T-helper 9 cell (primary cell): ENCODE data around the gene KIF18A.
"Not testable (repeated sequence)": the region's sequence is repeated elsewhere in the genome, so short reads cannot be mapped to it uniquely, and the experiment has no call there.

Source experiments
- DNase-seq: peaks from one replicate; pipeline ENCODE4 v3.0.0-alpha.2; 2020
- total RNA-seq, 2 donors: gene quantifications; one replicate each; lab custom pipeline; 2026; lab: John Stamatoyannopoulos, UW

Gene KIF18A
- 3.1 to 3.4 reads per million in 2 donors for total RNA-seq

DNA sequence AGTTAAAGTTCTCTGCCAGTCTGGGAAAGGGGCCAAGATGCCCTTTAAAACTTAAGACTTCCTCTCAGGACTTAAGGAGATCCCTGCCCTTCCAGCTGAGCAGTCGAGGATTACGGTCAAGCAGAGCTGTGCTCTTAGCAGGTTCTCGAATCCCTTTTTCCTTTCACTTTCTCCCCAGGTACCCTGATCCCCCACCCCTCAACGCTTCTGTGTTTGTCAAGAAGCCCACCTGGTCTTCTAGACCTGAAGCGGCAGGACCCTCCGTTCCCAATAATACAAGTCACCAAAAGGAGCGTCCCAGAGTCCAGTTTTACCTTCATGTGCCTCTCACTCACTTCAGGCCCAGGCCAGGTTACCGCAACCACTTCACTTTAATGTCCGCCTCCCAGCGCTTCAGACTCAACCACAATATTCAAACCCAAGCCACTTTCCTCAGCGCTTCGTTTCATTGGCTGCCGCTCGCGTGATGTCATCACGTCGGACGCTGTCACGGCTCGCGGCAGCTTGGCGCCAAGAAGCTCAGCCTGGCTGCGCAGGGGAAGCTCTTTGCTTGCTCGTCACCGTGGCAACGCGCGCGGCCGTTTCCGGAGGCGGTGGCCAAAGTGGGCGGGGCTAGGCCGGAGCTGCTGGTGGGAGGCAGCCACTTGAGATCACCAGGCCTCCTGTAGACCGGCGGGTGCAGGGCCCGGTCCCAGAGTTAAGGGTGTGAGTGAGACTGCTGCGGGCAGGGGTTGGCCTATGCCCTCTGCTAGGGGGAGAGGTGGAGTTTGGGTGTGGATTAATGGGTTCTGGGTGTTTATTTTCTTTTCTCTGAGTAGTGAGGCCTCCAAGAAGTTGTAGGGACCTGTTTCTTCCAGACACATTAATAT is at the start of gene KIF18A, which contains the start of gene METTL15:
Gene KIF18A, minus strand, starts transcription at position 407 of the 869 bp plus-strand sequence. CDS start 10,209 bp downstream, outside the sequence.
Gene METTL15, plus strand, starts transcription at position 639 of the 869 bp plus-strand sequence. CDS start 4,947 bp downstream, outside the sequence.
- DNase-seq, result peak; percentile 96

DNA sequence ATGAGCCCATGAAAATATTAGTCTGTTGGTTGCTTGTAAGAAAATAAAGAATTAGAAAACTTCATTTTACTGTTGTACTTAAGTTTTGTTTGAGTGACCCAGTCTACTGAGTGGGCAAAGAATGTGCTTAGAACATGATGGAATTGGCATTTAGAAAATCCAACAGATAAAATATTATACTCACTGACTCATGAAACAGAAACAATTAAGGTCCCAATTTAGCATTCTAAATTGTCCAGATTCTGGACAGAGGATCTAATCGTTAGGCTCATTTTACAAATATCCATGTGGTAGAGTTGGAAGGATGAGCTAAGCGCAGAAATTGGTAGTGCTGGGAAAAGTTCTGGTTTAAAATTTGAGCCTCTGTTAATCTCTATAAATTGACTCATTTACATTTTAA is 45.6 kb upstream of the KIF18A start:
- DNase-seq, result no peak

DNA sequence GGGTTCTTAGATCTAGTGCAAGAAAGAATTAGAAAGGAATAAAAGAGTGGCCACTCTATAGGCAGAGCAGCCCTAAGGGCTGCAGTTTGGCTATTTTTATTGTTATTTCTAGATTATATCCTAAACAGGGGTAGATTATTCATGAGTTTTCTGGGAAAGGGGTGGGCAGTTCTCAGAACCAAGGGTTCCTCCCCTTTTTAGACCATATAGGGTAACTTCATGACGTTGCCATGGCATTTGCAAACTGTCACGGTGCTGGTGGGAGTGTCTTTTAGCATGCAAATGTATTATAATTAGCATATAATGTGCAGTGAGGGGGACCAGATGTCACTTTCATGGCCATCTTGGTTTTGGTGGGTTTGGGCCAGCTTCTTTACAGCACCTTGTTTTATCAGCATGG is 44.8 kb upstream of the KIF18A start:
- no peak for DNase-seq

DNA sequence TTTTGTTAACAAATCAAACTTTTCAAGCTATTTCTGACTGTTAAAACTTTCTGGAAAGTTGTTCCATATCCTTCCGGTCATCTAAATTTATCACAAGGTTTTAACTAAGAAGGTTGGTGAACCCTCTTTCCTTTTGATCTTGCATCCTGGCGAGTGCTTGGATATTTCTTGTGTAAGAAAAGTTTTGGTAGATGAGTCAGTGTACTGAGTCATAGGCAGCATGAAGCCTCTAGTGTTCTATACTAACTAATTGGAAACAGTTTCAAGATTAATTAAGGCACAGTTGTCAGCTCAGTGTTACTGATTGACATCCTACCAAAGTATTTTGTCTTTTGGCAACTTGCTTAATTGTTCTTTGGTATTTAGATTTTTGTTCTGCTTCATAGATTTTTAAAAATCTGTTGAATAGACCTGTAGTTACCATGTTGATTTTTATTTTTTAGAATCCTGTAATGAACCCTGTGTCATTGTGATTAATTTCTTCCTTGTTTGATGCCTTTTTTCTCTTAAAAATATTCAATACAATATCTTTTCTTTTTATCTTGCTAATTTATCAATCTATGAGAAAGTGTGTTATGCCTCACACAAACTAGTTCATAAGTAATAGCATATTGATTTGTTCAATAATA is 38.3 kb upstream of the KIF18A start:
- no peak for DNase-seq

DNA sequence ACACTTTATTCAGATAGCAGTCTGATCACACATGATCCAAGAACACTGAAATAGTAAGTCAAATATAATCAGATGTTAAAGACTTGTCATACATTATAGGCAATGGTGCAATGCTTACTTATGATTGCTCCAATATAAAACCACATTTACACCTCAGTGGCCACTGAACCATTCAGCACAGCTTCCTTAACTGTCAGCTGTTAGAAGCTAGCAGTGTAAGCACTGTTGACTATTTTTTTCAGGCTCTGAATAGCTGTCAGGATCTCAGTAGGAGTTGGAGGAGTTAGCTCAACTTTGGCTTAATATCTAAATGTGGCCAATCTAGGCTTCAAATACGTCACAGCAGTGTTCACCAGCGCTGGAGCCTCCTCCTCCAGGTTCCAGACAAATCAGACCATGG is 36.9 kb upstream of the KIF18A start:
- no peak for DNase-seq

DNA sequence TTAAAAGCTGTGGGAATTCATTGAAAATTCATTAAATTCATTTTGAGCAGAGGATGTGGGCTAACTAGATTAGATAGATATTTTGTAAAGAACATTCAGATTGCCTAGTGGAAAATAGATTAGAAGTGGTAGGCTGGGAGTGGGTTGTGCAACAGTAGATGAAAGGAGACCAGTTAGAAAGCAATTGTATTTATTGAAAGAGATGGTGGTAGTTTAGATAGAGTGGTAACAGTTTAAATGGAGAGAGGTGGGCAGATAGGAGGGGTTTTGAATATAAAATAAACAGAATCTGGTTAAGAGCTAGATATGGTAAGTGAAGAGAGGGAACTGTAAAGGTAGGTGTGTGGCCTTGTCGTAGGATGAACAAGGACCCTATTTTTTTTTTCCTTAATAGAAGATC is 34.8 kb upstream of the KIF18A start:
- DNase-seq, result no peak

DNA sequence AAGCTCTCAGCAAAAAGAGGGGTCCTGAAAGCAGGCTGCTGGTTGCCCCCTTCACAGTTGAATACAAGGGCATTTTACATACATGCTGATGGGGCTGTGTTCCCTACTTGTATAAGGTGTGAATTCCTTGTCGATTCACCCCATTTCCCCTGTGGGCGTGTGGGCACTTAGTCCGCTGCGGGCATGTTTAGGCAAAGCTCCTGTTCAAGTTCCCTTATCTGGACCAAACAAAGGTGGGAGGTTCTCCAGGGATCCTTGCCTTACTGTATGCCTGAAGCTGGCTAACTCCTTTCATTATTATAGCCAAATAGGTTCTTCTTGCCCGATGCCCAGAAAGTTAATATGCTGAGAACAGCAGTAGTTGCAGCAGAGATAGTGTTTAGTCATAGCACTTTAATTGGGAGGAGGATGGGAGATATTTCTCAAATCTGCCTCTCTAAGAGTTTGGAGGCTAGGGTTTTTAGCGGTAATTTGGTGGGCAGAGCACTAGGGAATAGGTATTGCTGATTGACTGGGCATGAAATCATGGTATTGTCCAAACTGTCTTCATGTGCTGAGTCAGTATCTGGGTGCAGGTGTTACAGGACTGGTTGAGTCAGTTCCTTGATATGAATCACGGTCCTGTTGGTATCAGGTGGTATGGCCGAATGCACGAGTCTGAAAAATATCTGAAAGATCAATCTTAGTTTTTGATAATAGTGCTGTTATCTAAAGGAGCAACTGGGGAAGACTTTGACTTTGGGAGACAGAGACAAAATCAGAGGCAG is 32.9 kb upstream of the KIF18A start:
- no peak for DNase-seq

DNA sequence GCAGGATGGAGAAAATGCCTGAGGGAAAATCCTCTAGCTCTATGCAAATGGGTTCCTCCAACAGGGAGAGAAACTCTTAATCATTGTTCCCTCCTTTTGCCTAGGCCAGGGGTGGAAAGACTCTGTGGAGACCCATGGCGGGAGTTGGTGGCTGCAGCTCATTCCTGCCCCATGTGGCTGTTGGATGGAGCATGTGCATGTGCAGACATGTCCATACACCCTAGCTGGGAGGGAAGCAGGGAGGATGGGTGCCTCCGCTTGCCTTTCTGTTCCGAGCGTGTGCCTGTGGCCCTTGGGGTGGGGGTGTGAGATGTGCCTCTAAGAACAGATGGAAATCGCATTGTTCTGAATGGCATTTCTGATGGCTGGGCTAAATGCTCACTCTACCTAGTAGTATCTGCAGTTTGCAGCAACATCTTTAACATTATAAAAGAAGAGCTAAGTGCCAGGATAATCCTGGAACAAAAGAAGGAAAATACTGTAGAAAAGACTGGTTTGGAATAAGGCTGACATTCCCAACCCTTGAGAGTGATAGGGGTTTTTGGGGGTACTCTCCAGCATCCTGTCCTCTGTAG is 32.0 kb upstream of the KIF18A start:
- DNase-seq, result no peak

DNA sequence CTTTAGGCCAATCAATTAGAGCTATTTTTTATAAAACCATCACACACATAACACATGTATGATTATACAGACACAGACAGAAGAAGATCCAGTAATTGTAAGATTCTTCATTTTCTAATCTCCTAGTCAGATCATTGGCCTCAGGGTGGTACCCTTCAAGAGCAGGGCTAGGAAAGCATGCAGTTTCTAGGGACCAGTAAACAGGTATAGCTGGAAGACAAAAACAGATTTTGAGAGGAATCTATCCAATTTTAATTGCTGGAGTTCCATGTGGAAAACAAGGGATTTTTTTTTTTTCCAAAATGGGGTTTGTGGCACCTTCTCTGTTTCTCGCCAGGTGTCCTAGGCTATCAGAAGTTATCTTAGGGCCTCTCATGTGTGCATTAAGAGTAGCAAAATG is 29.9 kb upstream of the KIF18A start:
- DNase-seq, result no peak

DNA sequence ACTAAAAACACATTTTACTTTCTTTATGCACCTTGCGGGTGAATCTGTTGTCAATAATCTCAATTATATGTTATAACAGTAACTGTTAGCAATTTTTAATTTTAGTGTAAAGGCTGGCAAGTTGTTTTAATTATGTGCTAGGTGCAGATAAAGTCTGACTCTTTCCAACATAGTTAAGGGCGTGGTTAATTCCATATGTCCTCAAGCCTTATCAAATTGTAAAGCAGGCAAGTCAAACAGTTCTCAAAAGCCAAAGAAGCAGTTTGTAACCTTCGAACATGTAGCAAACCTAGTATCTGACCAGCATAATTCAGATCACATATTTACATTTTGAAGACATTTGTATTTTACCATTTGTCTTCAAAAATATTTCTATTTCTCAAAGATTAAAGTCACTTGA is 29.4 kb upstream of the KIF18A start:
- no peak for DNase-seq

DNA sequence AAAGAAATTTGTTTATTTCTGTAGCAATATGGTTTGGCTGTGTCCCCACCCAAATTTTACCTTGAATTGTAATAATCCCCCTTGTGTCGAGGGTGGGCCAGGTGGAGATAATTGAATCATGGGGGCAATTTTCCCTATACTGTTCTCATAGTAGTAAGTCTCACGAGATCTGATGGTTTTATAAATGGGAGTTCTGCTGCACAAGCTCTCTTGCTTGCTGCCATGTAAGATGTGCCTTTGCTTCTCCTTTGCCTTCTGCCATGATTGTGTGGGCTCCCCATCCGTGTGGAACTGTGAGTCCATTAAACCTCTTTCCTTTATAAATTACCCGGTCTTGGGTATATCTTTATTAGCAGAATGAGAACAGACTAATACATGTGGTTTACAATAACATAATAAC is 28.2 kb upstream of the KIF18A start:
- not testable (repeated sequence) for DNase-seq

DNA sequence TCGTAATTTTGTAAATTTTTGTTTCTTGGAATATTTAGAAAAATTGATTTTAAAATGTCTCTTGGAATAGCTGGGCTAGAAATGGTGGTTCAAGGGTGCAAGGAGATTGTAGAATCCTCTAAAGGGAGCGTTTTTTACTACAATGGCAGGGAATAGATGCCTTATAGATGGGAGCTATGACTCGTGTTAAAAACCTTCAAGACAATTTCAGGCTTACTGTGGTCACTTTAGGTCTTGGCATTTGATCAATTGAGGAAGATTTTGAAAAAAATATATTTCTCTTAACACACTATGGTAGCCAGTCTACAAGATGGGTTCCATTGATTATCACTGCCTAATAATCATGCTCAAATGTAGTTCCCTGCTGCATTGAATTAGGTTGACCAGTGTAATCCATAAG is 25.2 kb upstream of the KIF18A start:
- no peak for DNase-seq

DNA sequence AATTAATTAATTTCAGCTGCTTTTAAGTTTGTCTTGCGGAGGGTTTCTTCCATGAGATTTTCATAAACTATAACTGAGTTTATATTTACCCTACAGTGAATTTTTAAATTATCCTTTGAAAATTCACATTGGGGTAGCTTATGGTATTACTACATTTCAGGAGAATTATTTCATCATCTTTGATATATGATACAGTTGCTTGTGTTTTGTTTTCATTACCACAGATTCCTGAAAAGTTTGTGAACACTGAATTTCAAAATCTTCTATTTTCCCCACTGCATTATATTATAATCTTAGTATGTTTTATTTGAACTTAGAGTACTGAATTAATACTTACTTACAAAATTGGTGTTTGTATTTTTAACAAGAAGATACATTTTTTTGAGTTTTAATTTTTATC is 24.6 kb upstream of the KIF18A start:
- DNase-seq, result no peak

DNA sequence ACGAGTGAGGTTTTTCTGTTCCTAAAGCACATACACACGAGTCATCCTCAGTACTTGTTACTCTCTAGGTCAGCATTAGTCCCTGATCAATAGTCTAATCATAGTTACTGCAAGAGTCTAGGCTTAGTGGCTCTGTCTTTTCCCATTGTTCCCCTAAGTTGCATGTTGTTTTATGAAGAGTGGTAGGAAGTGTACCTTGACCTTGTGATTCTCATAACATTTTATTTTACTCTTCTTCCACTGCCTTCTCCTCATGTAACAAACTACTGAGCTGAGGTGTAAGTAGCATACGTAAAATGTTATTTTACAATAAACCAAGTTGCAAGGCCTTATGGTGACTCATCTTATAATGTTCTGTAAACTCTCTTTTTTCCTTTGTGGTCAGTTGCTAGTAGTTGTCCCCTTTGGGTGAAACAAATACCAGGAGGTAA is 15.2 kb upstream of the KIF18A start:
- no peak for DNase-seq

DNA sequence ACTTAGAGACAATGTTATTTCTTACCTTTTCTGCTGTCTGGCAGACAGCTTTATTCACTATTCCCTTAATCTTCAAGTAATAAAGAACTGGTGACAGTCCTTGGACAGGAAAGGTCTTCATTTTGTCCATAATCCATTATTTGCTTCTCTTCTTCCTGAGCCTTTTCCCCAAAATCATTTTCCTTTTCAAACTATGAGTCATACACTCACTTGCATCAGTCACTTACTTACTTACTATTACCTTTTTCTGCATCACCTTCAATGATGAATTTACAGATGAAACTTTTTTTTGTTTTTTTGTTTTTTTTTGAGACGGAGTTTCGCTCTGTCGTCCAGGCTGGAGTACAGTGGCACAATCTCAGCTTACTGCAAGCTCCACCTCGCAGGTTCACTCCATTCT is 9.8 kb upstream of the KIF18A start:
- no peak for DNase-seq

DNA sequence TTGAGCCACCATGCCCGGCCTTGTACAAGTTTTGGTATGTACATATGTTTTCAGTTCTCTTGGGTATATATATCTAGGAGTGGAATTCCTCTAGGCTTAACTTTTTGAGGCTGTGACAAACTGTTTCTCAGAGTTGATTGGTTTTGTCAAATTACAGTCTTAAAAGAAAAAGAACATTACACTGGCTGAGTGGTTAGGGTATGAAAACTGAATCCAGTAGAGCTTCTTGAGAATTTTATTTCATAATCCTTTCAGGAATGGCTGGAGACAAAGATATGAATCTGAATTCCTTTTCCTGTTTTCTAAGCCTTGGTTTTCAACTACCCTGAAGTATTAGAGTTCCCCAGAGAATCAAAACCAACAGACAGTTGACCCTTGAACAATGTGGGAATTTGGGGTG is 6.8 kb upstream of the KIF18A start:
- DNase-seq, result no peak

DNA sequence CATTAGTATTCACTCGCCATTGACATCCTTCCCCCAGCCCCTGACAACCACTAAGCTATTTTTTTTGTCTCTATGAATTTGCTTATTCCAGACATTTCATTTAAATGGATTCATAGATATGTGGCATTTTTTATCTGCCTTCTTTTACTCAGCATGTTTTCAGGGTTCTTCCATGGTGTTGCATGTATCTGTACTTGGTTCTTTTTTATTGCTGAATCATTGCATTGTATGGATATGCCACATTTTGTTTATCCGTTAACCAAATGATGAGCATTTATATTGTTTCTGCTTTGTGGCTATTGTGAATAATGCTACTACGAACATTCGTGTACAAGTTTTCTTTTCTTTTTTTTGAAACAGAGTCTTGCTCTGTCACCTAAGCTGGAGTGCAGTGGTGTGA is 6.2 kb upstream of the KIF18A start:
- DNase-seq, result no peak

DNA sequence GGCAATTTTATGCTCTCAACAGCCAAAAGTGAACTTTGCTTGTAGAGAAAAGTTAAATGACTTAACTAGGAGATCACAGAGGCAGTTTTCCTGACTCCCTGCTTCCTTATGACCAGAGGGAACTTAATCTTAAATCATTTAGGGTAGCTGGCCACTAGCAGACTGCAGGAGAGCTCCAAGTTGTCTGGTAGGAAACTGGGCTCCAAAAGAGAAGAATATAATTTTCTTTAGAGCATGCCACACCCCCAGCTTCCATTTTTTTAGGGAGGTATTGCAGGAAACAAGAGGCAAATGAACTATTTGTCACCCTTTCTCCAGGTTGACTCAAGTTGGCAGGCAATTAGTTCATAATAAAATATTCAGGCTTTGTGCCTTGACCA is 2.9 kb upstream of the KIF18A start:
- no peak for DNase-seq

DNA sequence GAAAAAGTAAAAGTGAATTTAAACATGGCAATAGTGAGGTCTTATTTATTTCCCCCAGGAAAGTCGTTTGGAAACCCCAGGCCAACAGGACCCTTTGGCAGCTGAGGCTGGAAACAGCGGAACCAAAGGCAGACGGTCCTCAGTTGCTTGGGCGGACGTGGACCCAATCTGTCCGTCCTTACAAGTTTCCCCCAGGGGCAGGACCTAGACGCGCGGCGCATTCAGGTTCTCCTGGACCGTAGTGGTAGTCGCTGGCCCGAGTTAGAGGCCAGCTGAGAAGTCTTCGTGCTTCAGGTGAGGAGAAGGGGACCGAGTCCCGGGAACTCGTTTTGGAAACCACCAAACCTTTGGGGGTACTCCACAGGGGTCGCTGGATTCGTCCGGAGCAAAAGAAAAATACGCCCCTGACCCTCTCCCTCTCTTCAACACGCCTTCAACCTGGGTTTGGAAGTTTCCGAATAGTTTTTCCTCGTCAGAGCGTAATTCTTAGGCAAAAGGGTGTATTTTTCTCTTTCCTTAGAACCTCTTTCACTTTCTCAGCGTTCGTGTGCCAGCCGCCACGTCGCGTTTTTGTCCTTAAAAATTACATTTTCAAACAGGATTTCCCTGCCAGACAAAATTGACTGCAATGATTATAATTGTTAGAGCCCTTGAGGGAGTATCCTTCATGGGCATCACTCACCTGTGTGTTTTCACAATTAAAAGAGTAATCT is 2.3 kb upstream of the KIF18A start:
- peak; percentile 27 for DNase-seq

DNA sequence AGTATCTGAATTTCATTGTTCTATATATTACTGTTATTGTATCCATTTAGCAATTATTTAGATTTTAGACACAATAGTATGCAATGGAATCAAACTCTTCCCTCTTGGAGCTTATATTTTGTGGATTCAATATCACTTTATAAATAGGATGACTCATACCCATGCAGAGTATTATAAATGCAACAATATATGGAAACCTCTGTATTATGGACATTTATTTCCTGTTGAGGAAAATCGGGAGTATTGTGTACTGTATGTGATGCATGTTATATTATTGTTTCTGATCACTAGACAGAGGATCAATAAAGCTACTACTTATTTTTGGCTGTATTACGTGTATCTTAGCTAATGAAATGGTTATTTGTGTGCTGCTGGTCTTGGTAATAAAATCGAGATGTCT is 1.0 kb upstream of the KIF18A start:
- no peak for DNase-seq

DNA sequence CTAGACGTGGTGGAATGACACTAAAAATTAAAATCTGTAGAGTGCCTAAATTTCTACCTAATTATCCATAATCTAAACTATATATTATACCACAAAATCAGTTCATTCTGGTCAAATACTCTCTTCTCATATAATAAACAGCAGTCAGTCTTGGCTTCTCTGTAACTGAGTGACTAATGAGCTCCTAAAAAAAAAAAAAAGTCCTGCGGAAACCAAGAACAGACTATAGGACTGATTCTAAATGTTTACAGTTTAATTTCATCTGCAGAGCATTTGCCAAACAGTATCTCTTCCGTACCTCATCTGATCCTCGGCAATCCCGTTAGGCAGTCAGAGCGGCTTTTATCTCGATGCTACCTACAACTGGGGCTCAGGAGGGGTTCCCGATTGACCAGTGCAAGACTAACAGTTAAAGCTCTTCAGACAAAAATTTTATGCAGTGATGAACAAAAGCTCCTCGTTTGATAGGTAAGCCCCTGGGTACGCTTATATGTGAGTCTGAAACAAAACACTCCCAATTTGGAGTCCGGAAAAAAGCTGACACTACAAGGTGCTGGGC is 686 bp downstream of the KIF18A start:
- DNase-seq, result no peak
